HCT116 (cell line): Measurements from ENCODE around the gene SIAH2.

Source experiments
- CEBPB ChIP-seq: IDR thresholded peaks from 2 replicates; pipeline ENCODE4 v1.6.1; 2012; ENCODE audit warnings: low read depth
- CTCF ChIP-seq, 3 experiments: fragments of 200-600 bp in 1 of 3; sonication (generic) in 1 of 3; IDR thresholded peaks in 2 of 3; conservative IDR thresholded peaks in 1 of 3; 2 replicates each; pipeline ENCODE4 v1.5.1; 2012 to 2017; ENCODE audit warnings: low read depth in 2 of 3, low read length in 2 of 3, antibody characterized with exemption in 1 of 3, borderline replicate concordance in 1 of 3, control low read depth in 1 of 3, mild to moderate bottlenecking in 1 of 3, mixed read lengths in 1 of 3, mixed run types in 1 of 3, moderate library complexity in 1 of 3; ENCODE audit not compliant: insufficient read depth in 1 of 3
- FOSL1 ChIP-seq: IDR thresholded peaks from 2 replicates; pipeline ENCODE4 v1.6.1; 2012; ENCODE audit warnings: low read depth
- MAX ChIP-seq: IDR thresholded peaks from 2 replicates; pipeline ENCODE4 v1.6.1; 2012
- POLR2A ChIP-seq: IDR thresholded peaks from 2 replicates; pipeline ENCODE4 v1.7.0; 2011; ENCODE audit warnings: borderline replicate concordance; ENCODE audit not compliant: insufficient read depth, insufficient read length; ENCODE audit errors: extremely low read depth
- POLR2AphosphoS5 ChIP-seq: IDR thresholded peaks from 2 replicates; pipeline ENCODE4 v1.6.1; 2011; ENCODE audit warnings: mild to moderate bottlenecking, low read depth, low read length, moderate library complexity
- SIN3A ChIP-seq: IDR thresholded peaks from 2 replicates; pipeline ENCODE4 v1.6.1; 2012; ENCODE audit warnings: low read depth
- ZFX ChIP-seq: fragments of 450-650 bp; IDR thresholded peaks from 2 replicates; pipeline ENCODE4 v1.6.1; 2017

- no peak for TF ChIP-seq ZFX
- TF ChIP-seq MAX = no peak
- no peak for TF ChIP-seq CEBPB
- TF ChIP-seq POLR2AphosphoS5 = no peak
- no peak for TF ChIP-seq FOSL1
- no peak for TF ChIP-seq SIN3A
- TF ChIP-seq POLR2A = no peak
- TF ChIP-seq CTCF (IDR thresholded peaks at IDR 0.05 in 2 of 3, conservative IDR thresholded peaks at IDR 0.05 in 1 of 3; ENCODE audit: borderline replicate concordance in 1 of 3, insufficient read depth in 1 of 3, low read depth in 2 of 3, low read length in 2 of 3) = no peak
Measured at GRCh38 chr3:150800722-150801121, 37.8 kb upstream of the SIAH2 start.
